Activated CD8-positive, alpha-beta memory T cell treated with anti-CD3 and anti-CD28 coated beads for 4 hours (primary cell): Measurements from ENCODE around the gene FAM241A.
A peak's percentile ranks its signal among the peaks of the same experiment; 100 is the strongest.

Source experiments
- DNase-seq, 2 donors: peaks; one replicate each; pipeline ENCODE4 v3.0.0-alpha.2; 2020; ENCODE audit warnings: low read depth in 2 of 2

The FAM241A gene

DNA sequence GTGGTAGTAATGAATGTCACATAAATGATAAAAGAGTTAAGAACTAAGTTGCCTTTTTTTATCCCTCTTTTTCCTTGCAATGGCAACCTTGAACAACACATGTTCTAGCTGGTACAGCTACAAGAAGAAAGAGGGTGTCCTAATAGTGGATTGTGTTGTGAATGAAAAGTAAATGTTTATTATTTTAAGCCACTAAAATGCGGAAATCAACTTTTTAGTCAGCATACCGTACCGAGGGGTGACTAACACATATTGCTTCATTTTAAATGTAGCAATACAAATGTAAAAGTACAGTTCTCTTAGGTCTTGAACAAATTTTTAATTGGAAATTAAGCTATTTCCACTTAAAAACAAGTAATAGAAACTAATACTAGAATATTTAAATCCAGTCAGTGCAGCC, 68.6 kb downstream of the FAM241A start:
- no peak for DNase-seq

- DNase-seq: no peak
Observed at GRCh38 chr4:112214390-112215264, 69.4 kb downstream of the FAM241A start.

GRCh38 chr4:112219826-112220366, 74.6 kb downstream of the FAM241A start:
- DNase-seq: no peak

- no peak for DNase-seq
Observed at GRCh38 chr4:112222219-112222955, 77.1 kb downstream of the FAM241A start.

DNA sequence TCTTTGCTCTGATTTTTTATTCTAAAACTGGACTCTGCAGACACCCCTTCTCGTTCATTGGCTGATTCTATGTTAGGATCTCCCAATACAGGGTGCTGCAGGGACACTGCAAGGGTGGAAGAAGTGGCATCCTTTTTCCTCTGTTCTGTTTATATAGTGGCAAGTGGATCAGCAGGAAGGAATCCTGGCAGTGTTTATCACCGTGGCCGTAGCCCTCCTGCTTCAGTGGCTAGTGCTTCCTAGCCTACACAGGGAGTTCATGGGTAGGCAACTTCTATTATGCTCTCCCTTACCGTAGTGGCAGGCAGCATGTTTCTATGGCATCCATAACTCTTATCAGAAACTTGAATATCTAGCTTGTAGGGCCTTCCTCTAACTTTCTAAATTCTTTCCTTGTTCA, 79.9 kb downstream of the FAM241A start:
- DNase-seq: no peak

DNA sequence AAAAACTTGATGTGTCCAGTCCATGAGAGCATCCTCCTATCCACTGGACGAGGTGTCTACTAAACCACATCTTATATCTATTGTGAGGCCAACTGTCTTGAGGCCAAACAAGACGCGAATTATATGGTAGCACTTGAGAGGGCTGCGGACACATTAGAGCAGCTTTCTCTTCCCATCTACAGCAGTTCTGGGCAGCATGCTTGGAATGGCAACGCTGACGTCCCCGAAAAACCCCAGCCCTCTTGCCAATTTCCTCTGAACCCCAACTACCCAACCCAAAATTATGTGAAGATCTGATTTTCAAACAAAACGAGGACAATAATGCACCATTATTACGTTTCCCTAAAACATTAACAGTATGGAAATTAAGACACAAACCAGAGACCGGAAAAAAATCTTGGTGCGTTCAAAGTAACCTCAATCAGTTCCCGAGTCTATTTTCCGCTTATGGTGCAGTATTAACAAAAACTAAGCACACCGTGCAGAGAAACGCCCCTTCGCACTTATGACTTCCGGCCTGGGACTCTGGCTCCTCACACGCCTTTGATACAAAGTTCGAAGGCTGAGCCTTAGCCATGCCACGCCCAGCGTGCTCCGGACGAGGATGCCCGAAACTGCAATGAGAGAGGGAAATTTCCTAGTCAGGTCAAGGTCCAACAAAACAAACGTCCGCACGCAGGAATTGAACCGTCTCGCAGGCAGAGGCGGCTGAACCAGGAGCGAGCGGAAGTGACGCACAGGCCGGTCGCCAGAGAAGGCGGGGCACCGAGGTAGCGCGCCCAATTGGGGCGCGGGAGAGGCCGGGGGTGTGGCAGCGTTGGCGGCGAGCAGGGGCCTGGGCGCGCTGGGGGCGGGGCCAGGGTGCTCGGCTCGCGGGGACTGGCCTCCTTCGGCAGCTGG, 85.9 kb downstream of the FAM241A start:
- peak; percentile 91 to 93 for DNase-seq

- peak; percentile 56 to 62 for DNase-seq
Observed at GRCh38 chr4:112231779-112232713, 86.8 kb downstream of the FAM241A start, which contains the start of gene AP1AR. Gene AP1AR, plus strand, starts transcription at chr4:112231787. Its CDS starts 305 bp downstream, at chr4:112232092.

GRCh38 chr4:112234952-112235609, 89.8 kb downstream of the FAM241A start:
- DNase-seq: peak; percentile 11 to 26

GRCh38 chr4:112236040-112236439, 90.8 kb downstream of the FAM241A start:
- DNase-seq: no peak

GRCh38 chr4:112238833-112239232, 93.6 kb downstream of the FAM241A start:
- DNase-seq: no peak
